Stimulated activated CD4-positive, alpha-beta T cell treated with anti-CD3 and anti-CD28 coated beads, Interleukin-15, amount 100 ng/mL, for 48 hours (primary cell): ENCODE measurements around the gene ERMARD.

ENCODE experiments used
- DNase-seq, 2 donors: peaks; one replicate each; pipeline ENCODE4 v3.0.0-alpha.2; 2020; ENCODE audit warnings: low read depth in 2 of 2

The ERMARD gene

GRCh38 chr6:169751242-169752073, at the start of gene ERMARD, which contains the start of gene DYNLT2:
ERMARD (plus strand) TSS chr6:169751622; CDS start chr6:169751658, 36 bp downstream.
DYNLT2 (minus strand) TSS chr6:169751572; CDS start chr6:169751458, 114 bp downstream.
- peak; percentile 89 to 91 for DNase-seq

DNA sequence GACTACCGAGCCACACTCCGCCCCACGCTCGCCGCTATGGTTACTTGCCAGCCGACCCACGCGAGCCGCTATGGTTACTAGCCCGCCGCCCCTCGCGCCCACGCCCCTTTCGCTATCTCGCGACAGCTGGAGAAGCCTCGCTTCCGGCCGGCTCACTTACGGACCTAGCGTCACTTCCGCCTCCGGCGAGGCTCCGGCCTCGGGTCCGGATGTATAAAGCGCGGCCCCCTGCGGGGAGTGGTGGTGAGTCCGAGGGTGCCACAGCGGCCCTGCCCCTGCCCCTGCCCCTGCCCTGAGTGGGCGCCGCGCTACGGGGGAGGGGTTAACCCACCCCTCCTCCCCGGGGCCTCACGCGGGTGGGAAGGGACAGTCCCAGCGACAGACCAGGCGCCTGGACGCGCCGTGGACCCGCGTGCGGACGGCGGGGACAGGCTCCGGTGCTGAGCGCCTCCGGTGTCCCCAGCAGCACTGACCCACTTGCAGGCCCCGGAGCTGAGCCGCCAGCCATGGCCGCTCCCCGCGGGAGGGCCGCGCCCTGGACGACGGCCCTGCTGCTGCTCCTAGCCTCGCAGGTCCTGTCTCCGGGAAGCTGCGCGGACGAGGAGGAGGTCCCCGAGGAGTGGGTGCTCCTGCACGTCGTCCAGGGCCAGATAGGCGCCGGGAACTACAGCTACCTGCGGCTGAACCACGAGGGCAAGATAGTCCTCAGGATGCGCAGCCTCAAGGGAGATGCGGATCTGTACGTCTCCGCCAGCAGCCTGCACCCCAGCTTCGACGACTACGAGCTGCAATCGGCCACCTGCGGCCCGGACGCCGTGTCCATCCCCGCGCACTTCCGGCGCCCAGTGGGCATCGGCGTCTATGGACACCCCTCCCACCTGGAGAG, 49.2 kb upstream of the ERMARD start, which contains the start of the genes C6orf120 and WDR27:
TSS of gene C6orf120 (plus strand) at position 173 of the 886 bp plus-strand sequence. CDS start at position 507, 334 bp downstream.
TSS of gene WDR27 (minus strand) at position 76 of the 886 bp plus-strand sequence. CDS start 13,024 bp downstream, outside the sequence.
- DNase-seq = peak; percentile 98

DNA sequence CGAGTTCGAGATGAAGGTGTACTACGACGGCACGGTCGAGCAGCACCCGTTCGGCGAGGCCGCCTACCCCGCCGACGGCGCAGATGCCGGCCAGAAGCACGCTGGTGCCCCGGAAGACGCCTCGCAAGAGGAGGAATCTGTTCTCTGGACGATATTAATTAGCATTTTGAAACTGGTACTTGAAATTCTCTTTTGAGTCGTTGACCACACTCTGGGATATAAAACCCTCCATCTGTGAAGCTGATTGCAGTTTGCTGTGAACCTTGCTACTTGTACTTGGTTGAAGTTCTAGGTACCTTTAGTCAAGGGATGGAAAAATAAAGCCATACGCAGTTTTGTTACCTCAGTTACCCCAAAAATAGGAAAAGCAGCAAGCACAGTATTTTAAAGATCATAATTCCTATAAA, 48.6 kb upstream of the ERMARD start:
- DNase-seq = no peak

- DNase-seq = no peak
These were observed 43.6 kb upstream of the ERMARD start for GRCh38 chr6:169707772-169708171.

DNA sequence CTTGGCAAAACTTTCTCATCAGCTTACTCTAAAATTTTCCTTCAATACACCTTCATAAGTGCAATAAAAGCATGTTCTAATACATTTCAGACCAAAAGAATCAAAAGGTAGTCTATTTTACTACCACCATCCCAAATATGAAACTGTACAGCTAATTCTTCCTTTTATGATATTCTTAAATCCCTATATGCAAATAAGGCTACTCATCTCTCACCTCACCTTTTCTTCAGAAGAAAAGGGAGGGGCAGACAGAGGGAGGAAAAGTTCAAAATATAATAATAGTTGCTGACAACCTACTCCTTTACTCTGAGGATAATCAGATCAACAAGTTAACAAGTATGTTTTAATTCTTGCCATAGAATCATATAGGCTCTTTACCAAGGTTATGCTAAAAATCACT, 42.1 kb upstream of the ERMARD start:
- DNase-seq = no peak

DNA sequence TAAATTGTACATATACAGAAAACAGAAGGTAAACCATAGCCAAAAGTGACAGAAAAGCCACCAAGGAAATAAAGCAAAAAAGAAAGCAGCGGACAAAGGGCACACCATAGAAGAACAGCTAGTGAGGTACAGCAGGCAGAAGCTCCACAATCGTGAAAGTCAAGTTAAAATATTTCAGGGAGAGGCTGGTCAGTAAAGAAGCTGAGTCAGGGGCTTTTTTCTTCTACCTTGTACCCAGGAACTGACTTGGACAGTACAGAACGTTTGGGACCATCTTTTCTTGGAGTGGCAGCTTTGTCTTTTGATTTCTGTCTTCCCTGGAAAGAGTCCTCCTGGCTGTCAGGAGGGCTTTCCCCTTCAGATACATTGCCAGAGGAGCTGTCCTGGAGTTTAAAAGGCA, 41.4 kb upstream of the ERMARD start:
- no peak for DNase-seq

- DNase-seq = no peak
These were observed 37.2 kb upstream of the ERMARD start for GRCh38 chr6:169714178-169714577.

GRCh38 chr6:169714595-169714994, 36.8 kb upstream of the ERMARD start:
- DNase-seq = no peak

DNA sequence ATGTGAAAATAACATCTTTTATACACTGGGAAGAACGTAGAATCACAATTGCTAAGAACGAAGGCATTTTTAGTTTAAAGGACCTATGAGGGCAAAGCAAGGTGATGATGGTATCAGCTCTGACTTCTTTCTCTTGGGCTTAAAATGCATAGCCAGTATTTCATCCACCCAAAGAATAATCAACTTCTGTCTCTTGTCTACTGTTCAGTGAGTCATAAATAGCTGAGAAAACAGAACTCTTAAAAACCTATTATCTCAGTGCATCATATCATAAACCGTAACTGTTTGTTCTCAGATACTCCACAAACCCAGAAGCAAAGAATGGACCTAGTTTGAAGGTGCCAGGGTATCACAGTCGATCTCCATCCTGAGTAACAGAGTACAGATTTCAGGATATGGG, 32.3 kb upstream of the ERMARD start:
- DNase-seq = no peak

GRCh38 chr6:169720207-169720855, 31.1 kb upstream of the ERMARD start:
- no peak for DNase-seq

GRCh38 chr6:169722362-169723199, 28.8 kb upstream of the ERMARD start:
- DNase-seq = peak in 1 of 2 donors; percentile 13

GRCh38 chr6:169723200-169723909, 28.1 kb upstream of the ERMARD start:
- DNase-seq = peak in 1 of 2 donors; percentile 40

DNA sequence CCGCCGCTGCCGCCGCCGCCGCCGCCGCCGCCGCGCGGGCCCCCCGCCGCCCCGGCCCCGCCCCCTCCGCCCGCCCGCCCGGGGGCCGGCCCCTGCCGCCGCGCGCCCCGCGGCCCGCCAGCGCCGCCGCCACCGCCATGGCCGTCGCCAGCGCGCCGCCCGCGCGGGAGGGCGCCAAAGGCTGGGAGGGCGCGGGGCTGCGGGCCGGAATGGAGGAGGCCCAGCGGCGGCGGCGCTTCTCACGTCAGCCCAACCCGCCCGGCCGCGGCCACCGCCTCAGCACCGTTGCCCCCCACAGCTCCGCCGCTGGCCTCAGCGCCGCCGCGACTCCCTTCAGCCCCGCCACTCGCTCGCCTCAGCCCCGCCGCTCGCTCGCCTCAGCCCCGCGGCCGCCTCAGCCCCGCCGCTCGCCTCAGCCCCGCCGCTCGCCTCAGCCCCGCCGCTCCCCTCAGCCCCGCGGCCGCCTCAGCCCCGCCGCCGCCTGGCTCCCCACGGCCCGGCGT, 27.4 kb upstream of the ERMARD start:
- peak in 1 of 2 donors; percentile 19 for DNase-seq

- DNase-seq = peak in 1 of 2 donors; percentile 51
These were observed 26.8 kb upstream of the ERMARD start, which contains the start of gene PHF10 for GRCh38 chr6:169724494-169725124. PHF10 (minus strand) TSS chr6:169724500; CDS start chr6:169723931, 569 bp downstream.

DNA sequence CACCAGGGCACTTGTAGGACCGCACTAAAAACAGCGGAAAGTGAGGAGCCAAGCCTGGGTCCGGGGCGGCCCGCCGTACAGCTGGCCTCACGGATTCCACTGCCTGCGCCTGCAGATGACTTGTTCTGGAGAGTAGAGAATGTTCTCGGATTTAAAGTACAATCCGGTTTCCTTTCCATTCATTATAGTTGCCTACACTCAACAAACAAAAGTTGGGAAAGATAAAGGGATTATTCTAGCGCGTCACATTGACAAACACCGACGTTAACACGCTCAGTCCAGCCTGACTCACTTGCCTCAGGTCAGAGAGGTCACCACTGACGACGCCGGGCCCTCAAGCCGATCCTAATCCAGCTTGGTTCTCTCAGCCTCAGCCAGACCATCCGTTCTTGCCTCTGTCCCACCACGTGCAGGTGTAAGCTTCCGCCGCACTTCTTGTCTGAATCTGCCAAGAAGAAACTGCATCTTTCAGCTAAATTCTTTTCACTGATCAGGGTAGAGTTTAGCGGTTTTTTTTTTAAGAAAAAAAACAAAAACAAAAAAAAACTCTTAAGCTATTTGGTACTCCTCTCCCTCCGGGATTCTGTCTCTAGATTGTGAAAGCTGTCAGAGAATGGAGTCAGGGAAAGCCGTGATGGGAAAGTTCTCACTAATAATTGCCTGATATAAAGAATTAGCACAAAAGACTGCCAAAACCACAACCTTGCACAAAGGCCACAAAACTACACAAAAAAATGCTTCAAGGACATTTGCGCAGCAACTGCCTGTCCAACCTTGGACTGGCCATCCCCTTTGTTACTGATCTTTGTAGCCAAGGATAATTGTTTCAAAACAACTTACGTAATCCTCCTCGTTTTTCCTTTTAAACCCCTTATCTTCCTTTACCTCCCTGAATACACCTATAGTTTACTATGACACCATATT, 26.0 kb upstream of the ERMARD start:
- DNase-seq = peak in 1 of 2 donors; percentile 23

- no peak for DNase-seq
These were observed 25.4 kb upstream of the ERMARD start for GRCh38 chr6:169726049-169726400.

- no peak for DNase-seq
These were observed 24.5 kb upstream of the ERMARD start for GRCh38 chr6:169726963-169727362.

DNA sequence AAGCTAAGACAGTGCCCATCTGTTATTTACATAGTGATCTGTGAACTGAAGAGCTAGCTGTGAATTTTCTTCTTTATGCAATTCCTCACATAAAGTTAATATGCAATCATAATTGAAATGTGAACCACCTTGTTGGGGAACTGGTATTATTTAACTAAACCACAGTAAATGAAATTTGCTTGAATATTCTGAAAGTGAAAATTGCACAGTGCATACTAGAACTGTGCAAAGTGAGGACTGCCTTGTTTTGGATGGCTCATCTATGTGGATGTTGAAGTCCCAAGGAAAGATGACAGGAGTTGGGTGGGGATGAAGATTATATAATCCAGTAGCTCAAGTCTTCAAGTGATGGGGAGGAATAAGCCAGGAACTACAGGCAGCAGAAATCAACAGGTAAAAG, 21.5 kb upstream of the ERMARD start:
- no peak for DNase-seq
